ENCODE results near the gene ATP6V0B.
A peak's percentile ranks its signal among the peaks of the same experiment; 100 is the strongest.

ATP6V0B gene

GRCh38 chr1:43947874-43948437, 26.8 kb upstream of the ATP6V0B start:
- TF ChIP-seq, protein P1, sequence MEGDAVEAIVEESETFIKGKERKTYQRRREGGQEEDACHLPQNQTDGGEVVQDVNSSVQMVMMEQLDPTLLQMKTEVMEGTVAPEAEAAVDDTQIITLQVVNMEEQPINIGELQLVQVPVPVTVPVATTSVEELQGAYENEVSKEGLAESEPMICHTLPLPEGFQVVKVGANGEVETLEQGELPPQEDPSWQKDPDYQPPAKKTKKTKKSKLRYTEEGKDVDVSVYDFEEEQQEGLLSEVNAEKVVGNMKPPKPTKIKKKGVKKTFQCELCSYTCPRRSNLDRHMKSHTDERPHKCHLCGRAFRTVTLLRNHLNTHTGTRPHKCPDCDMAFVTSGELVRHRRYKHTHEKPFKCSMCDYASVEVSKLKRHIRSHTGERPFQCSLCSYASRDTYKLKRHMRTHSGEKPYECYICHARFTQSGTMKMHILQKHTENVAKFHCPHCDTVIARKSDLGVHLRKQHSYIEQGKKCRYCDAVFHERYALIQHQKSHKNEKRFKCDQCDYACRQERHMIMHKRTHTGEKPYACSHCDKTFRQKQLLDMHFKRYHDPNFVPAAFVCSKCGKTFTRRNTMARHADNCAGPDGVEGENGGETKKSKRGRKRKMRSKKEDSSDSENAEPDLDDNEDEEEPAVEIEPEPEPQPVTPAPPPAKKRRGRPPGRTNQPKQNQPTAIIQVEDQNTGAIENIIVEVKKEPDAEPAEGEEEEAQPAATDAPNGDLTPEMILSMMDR (IDR thresholded peaks at IDR 0.05): no peak
- peaks cover 0 to 18% (median 6%) of the 10 kb centered on the region in 3 donors for H3K36me3 ChIP-seq
- intact Hi-C loops (cut with DNase I; ENCODE audit: low total_unique reads): loop anchor here (2.0 to 10.0 kb wide), 3 partner anchors 19 to 87 kb away; partner anchors contain the start of genes ATP6V0B and SLC6A9

DNA sequence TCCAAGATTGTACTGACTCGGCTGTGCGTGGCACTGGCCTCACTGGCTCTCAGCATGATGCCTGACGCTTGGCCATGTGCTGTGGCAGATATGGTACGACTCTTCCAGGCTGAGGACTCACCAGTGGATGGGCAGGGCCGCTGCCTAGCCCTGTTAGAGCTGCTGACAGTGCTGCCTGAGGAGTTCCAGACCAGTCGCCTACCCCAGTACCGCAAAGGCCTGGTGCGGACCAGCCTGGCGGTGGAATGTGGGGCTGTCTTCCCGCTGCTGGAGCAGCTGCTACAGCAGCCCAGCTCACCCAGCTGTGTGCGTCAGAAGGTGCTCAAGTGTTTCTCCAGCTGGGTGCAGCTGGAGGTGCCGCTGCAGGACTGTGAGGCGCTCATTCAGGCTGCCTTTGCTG, 25.1 kb upstream of the ATP6V0B start:
- intact Hi-C loops (cut with DNase I; ENCODE audit: low total_unique reads): loop anchor here (2.0 to 10.0 kb wide), 2 partner anchors 17 to 85 kb away; partner anchors contain the start of gene SLC6A9
- H3K27ac ChIP-seq: no peak overlapping the region
- peaks cover 0 to 37% (median 29%) of the 10 kb centered on the region in 4 donors for H3K4me1 ChIP-seq
- TF ChIP-seq, protein P1 (IDR thresholded peaks at IDR 0.05): no peak
- H3K4me3 ChIP-seq: no peak overlapping the region
- DNase-seq: no peak
- H3K9me3 ChIP-seq: no peaks in the 10 kb centered on the region
- no peaks in the 10 kb centered on the region for H3K27me3 ChIP-seq
- peaks cover 0 to 18% (median 6%) of the 10 kb centered on the region in 3 donors for H3K36me3 ChIP-seq

More at GRCh38 chr1:43947874-43948437, 26.8 kb upstream of the ATP6V0B start:
- Histone ChIP-seq H3K27me3 (no peaks in the 10 kb centered on the region), H3K4me3 (peak overlapping the region; percentile 73 to 74), H3K27ac (peak overlapping the region in 1 of 2 donors; percentile 94), H3K9me3 (no peaks in the 10 kb centered on the region), H3K4me1 (peaks cover 0 to 42% (median 29%) of the 10 kb centered on the region in 4 donors)
- DNase-seq: no peak

- no peak overlapping the region for H3K4me3 ChIP-seq
- H3K27me3 ChIP-seq: no peaks in the 10 kb centered on the region
- H3K27ac ChIP-seq: no peak overlapping the region
- H3K36me3 ChIP-seq: peaks cover under 1 to 29% (median 9%) of the 10 kb centered on the region in 3 donors
- no peak for DNase-seq
- peaks cover 0 to 23% (median 20%) of the 10 kb centered on the region in 4 donors for H3K4me1 ChIP-seq
- intact Hi-C loops (cut with DNase I; ENCODE audit: low total_unique reads): no loop called here
- TF ChIP-seq, protein P1 (IDR thresholded peaks at IDR 0.05): no peak
- no peaks in the 10 kb centered on the region for H3K9me3 ChIP-seq
Measured at GRCh38 chr1:43951021-43951985, 23.5 kb upstream of the ATP6V0B start.

DNA sequence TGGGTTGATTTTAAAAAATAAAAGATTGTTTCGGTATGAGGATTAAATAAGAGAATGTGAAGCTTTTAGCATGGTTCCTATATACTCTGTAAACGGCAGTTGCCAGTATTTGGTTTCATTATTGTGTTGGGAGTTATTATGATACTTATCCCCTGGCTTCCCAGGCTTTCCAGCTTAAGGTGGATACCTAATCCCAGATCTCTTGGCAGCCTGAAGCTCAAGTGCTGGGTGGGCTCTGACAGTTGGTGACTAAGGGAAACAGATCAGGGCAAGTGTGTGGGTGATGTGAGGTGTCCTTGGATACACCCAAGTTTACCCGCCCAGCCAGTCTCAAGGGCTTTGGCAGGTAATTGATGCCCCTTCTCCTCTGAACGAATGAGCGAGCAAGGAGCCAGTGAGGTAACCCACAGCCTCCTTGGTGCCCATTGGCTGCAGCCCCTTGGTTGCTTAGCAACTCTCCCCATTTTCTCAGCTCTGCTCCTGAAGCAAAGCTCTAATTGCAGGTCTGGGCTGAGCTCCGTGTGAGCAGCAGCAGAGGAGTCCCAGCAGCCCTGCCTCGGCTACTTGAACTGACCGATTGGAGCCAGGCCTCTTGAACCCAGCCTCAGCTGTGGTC, 21.9 kb upstream of the ATP6V0B start:
- intact Hi-C loops (cut with DNase I; ENCODE audit: low total_unique reads): no loop called here
- H3K27ac ChIP-seq: no peak overlapping the region
- no peaks in the 10 kb centered on the region for H3K9me3 ChIP-seq
- TF ChIP-seq, protein P1 (IDR thresholded peaks at IDR 0.05): no peak
- DNase-seq: no peak
- no peaks in the 10 kb centered on the region for H3K27me3 ChIP-seq
- H3K36me3 ChIP-seq: peaks cover 16 to 44% (median 24%) of the 10 kb centered on the region in 3 donors
- no peak overlapping the region for H3K4me3 ChIP-seq
- peaks cover 0 to 15% (median 12%) of the 10 kb centered on the region in 4 donors for H3K4me1 ChIP-seq

GRCh38 chr1:43953361-43953760, 21.4 kb upstream of the ATP6V0B start:
- TF ChIP-seq, protein P1 (IDR thresholded peaks at IDR 0.05): no peak
- intact Hi-C loops (cut with DNase I; ENCODE audit: low total_unique reads): no loop called here
- no peak for DNase-seq
- Histone ChIP-seq H3K36me3 (peaks cover 20 to 50% (median 30%) of the 10 kb centered on the region in 3 donors), H3K4me3 (no peak overlapping the region), H3K27me3 (no peaks in the 10 kb centered on the region), H3K27ac (no peak overlapping the region), H3K9me3 (no peaks in the 10 kb centered on the region), H3K4me1 (peaks cover 0 to 9% (median 7%) of the 10 kb centered on the region in 4 donors)

Data from tibial artery (tissue), 4 donors.